ENCODE measurements around the gene HES1.

Gene HES1

DNA sequence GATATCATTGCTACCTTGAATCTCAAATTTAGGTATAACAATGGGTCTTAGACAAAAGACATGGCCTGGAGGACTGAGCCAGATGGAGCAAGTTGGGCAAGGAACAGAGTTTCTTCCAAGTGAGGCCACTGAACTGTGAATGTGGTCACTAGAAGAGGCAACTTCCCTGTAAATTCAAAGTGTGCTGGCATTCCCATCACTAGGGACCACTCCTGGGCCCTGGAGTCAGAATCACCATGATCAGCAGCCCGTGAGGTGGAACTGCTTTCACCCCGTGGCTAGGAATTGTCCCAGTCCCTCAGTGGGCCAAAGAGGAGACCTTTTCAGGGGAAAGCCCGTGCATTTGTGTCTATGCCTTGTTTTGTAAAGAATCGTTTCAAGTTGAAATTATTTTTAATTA lies 47.3 kb downstream of the HES1 start:
- Histone ChIP-seq H3K4me3 (replicated peaks; ENCODE audit: insufficient read depth, low read length) (no peak overlapping the region), H3K27ac (replicated peaks) (no peak overlapping the region), H3K27me3 (ENCODE audit: insufficient read depth, poor library complexity, severe bottlenecking) (no peaks in the 10 kb centered on the region)
- TF ChIP-seq, protein P1, sequence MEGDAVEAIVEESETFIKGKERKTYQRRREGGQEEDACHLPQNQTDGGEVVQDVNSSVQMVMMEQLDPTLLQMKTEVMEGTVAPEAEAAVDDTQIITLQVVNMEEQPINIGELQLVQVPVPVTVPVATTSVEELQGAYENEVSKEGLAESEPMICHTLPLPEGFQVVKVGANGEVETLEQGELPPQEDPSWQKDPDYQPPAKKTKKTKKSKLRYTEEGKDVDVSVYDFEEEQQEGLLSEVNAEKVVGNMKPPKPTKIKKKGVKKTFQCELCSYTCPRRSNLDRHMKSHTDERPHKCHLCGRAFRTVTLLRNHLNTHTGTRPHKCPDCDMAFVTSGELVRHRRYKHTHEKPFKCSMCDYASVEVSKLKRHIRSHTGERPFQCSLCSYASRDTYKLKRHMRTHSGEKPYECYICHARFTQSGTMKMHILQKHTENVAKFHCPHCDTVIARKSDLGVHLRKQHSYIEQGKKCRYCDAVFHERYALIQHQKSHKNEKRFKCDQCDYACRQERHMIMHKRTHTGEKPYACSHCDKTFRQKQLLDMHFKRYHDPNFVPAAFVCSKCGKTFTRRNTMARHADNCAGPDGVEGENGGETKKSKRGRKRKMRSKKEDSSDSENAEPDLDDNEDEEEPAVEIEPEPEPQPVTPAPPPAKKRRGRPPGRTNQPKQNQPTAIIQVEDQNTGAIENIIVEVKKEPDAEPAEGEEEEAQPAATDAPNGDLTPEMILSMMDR (IDR thresholded peaks at IDR 0.05; ENCODE audit: insufficient read depth, low read length), result no peak
- TF ChIP-seq SPI1 (IDR thresholded peaks at IDR 0.05; ENCODE audit: borderline replicate concordance, low read depth), result no peak
- TF ChIP-seq GABPA (IDR thresholded peaks at IDR 0.05; ENCODE audit: low read depth), result no peak
- TF ChIP-seq, protein P2, sequence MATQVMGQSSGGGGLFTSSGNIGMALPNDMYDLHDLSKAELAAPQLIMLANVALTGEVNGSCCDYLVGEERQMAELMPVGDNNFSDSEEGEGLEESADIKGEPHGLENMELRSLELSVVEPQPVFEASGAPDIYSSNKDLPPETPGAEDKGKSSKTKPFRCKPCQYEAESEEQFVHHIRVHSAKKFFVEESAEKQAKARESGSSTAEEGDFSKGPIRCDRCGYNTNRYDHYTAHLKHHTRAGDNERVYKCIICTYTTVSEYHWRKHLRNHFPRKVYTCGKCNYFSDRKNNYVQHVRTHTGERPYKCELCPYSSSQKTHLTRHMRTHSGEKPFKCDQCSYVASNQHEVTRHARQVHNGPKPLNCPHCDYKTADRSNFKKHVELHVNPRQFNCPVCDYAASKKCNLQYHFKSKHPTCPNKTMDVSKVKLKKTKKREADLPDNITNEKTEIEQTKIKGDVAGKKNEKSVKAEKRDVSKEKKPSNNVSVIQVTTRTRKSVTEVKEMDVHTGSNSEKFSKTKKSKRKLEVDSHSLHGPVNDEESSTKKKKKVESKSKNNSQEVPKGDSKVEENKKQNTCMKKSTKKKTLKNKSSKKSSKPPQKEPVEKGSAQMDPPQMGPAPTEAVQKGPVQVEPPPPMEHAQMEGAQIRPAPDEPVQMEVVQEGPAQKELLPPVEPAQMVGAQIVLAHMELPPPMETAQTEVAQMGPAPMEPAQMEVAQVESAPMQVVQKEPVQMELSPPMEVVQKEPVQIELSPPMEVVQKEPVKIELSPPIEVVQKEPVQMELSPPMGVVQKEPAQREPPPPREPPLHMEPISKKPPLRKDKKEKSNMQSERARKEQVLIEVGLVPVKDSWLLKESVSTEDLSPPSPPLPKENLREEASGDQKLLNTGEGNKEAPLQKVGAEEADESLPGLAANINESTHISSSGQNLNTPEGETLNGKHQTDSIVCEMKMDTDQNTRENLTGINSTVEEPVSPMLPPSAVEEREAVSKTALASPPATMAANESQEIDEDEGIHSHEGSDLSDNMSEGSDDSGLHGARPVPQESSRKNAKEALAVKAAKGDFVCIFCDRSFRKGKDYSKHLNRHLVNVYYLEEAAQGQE (IDR thresholded peaks at IDR 0.05; ENCODE audit: insufficient replicate concordance, low read depth), result no peak
- no peak for TF ChIP-seq POLR2AphosphoS5 (IDR thresholded peaks at IDR 0.05; ENCODE audit: low read depth)
- no peak for DNase-seq (ENCODE audit: low read depth in 1 of 2, low spot score in 1 of 2)

DNA sequence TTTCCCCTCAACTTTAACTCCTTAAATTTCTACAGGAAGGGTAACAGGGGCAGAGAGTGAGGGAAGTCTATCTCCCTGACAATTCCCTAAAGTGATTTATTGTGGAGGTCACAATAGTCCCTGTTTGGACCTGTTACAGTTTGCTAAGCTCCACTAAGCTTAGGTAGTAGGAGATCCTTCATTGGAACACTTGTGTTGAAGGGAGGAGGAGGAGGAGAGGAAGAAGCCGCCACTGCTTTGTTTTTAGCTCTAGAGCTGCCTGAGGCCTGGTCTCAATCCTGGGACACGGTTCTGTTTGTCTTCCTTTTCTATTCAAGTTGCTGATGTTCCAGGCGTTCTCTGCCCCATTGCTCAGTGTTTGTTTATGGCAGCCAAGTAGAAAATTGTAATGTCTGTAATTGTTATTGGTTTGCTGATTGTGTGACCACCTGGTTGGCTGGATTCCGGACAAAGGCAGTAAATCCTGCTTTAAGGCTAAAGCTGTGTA lies 48.4 kb downstream of the HES1 start:
- H3K4me3 ChIP-seq (replicated peaks; ENCODE audit: insufficient read depth, low read length), result no peak overlapping the region
- DNase-seq (ENCODE audit: low read depth in 1 of 2, low spot score in 1 of 2), result no peak
- TF ChIP-seq POLR2AphosphoS5 (IDR thresholded peaks at IDR 0.05; ENCODE audit: low read depth) (no peak), SPI1 (IDR thresholded peaks at IDR 0.05; ENCODE audit: borderline replicate concordance, low read depth) (no peak), GABPA (IDR thresholded peaks at IDR 0.05; ENCODE audit: low read depth) (no peak)
- TF ChIP-seq, protein P1 (IDR thresholded peaks at IDR 0.05; ENCODE audit: insufficient read depth, low read length), result no peak
- TF ChIP-seq, protein P2 (IDR thresholded peaks at IDR 0.05; ENCODE audit: insufficient replicate concordance, low read depth), result no peak
- H3K27me3 ChIP-seq (ENCODE audit: insufficient read depth, poor library complexity, severe bottlenecking), result no peaks in the 10 kb centered on the region
- H3K27ac ChIP-seq (replicated peaks), result no peak overlapping the region

DNA sequence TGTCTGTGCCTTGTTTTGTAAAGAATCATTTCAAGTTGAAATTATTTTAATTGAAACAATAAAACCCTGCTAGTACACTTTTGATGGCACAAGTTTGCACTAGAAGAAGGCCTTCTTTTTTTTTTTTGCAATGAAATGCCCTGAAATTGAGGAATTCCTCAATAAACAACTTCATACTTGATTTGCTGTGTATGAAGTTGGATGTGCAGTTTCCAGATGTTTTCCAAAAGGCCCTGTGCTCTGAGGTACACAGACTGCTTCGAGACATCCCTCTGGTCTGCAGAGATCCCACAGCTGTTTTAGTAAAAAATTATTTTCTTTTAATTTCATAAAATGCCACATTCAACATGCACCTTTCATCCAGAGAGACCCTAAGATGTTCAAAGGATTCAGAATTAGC lies 48.9 kb downstream of the HES1 start:
- no peaks in the 10 kb centered on the region for H3K27me3 ChIP-seq (ENCODE audit: insufficient read depth, poor library complexity, severe bottlenecking)
- no peak overlapping the region for H3K4me3 ChIP-seq (replicated peaks; ENCODE audit: insufficient read depth, low read length)
- no peak for DNase-seq (ENCODE audit: low read depth in 1 of 2, low spot score in 1 of 2)
- no peak overlapping the region for H3K27ac ChIP-seq (replicated peaks)
- TF ChIP-seq, protein P1 (IDR thresholded peaks at IDR 0.05; ENCODE audit: insufficient read depth, low read length), result no peak
- TF ChIP-seq POLR2AphosphoS5 (IDR thresholded peaks at IDR 0.05; ENCODE audit: low read depth) (no peak), GABPA (IDR thresholded peaks at IDR 0.05; ENCODE audit: low read depth) (no peak), SPI1 (IDR thresholded peaks at IDR 0.05; ENCODE audit: borderline replicate concordance, low read depth) (no peak)
- TF ChIP-seq, protein P2 (IDR thresholded peaks at IDR 0.05; ENCODE audit: insufficient replicate concordance, low read depth), result no peak
